MM.1S (cell line): ENCODE measurements around the gene TBC1D14.

ENCODE experiments used
- CTCF ChIP-seq: fragments of 300-600 bp; sonication (generic); IDR thresholded peaks from 2 replicates; pipeline ENCODE4 v1.5.1; 2016; ENCODE audit warnings: antibody characterized with exemption, low read length, mixed read lengths
- EZH2 ChIP-seq: fragments of 300-600 bp; sonication (generic); optimal IDR thresholded peaks from 2 replicates; pipeline ENCODE3; 2017; ENCODE audit warnings: low read depth, mild to moderate bottlenecking, antibody characterized with exemption, low read length, mixed read lengths

GRCh38 chr4:6887591-6888371, 21.8 kb upstream of the TBC1D14 start:
- TF ChIP-seq CTCF, result no peak
- TF ChIP-seq EZH2, result no peak
